ENCODE results near the gene HYAL3.

GRCh38 chr3:50245831-50246516 lies 53.2 kb downstream of the HYAL3 start:
- TF ChIP-seq EP300 (IDR thresholded peaks at IDR 0.05; ENCODE audit: borderline replicate concordance) = 0 out of 2 replicates have a peak, but pooled peaks have one; percentile 10
- TF ChIP-seq MAX (IDR thresholded peaks at IDR 0.05) = peak; percentile 25
- peak; percentile 87 for TF ChIP-seq RAD21 (IDR thresholded peaks at IDR 0.05; ENCODE audit: low read depth)
- TF ChIP-seq CEBPB (IDR thresholded peaks at IDR 0.05) = no peak
- no peak for TF ChIP-seq REST (IDR thresholded peaks at IDR 0.05; ENCODE audit: low read depth)
- peak; percentile 56; the same call in 1 of the 2 replicates for TF ChIP-seq YY1 (IDR thresholded peaks at IDR 0.05; ENCODE audit: low read depth)
- no peak for TF ChIP-seq ZBTB7A (IDR thresholded peaks at IDR 0.05; ENCODE audit: low read depth)

Measured in Ishikawa (cell line).